HCT116 (cell line): ENCODE data around the gene C1orf115. TPM values are rescaled to one million over a fixed set of nuclear protein-coding genes. Genes with fewer than 3 reads are reported as not detected.

Experiments used
- ATAC-seq: fragments of 200-7000 bp; cut with Tn5 transposase; 2 replicates; pipeline ENCODE4 v1.9.1; 2020; ENCODE audit warnings: mild to moderate bottlenecking, moderate library complexity
- BruUV-seq: library from RNA; stranded (reverse); fragments of 400-500 nt; replicated peaks from 2 replicates; lab custom pipeline; 2021; lab: Mats Ljungman, UMichigan
- CTCF ChIA-PET: fragments of 300-600 bp; sonication (Branson Sonifier 250); formaldehyde crosslinking; loops from one replicate; lab custom pipeline; 2021; ENCODE audit warnings: antibody characterized with exemption; lab: Charles Lee
- POLR2A ChIA-PET: fragments of 300-600, 350-600 bp; sonication (Branson Sonifier 250); formaldehyde crosslinking; loops from one replicate; lab custom pipeline; 2021; ENCODE audit warnings: antibody characterized with exemption; lab: Charles Lee
- RAD21 ChIA-PET, 2 experiments: fragments of 300-600 bp; sonication (Branson Sonifier 250); formaldehyde crosslinking; loops; one replicate each; lab custom pipeline; 2023; ENCODE audit warnings: low total read pairs in 2 of 2; ENCODE audit not compliant: uncharacterized antibody in 2 of 2, unreplicated experiment in 2 of 2, low non-redundant PET in 1 of 2; lab: Charles Lee
- DNase-seq: peaks from one replicate; pipeline ENCODE4 v3.0.0-alpha.2; 2010; ENCODE audit warnings: low read depth, low spot score
- H2AFZ ChIP-seq: fragments of 200-600 bp; shearing (Covaris generic), sonication (generic); 2 replicates; pipeline ENCODE4 v1.6.1; 2017; ENCODE audit warnings: low read depth, mixed run types, mixed read lengths, antibody characterized with exemption, low read length; ENCODE audit not compliant: poor library complexity, severe bottlenecking
- H3K27ac ChIP-seq: 2 replicates; pipeline ENCODE4 v1.5.1; 2012; ENCODE audit warnings: low read depth, low read length
- H3K27me3 ChIP-seq: fragments of 200-600 bp; sonication (generic); 2 replicates; pipeline ENCODE4 v1.6.1; 2016; ENCODE audit warnings: mixed run types, low read length, mixed read lengths; ENCODE audit not compliant: insufficient read depth
- H3K36me3 ChIP-seq, 2 experiments: fragments of 200-500 bp in 1 of 2; fragments of 200-600 bp in 1 of 2; sonication (Bioruptor generic) in 1 of 2; sonication (generic) in 1 of 2; 2 replicates each; pipeline versions ENCODE4 v1.5.1 to v1.6.1; 2014 to 2016; ENCODE audit warnings: low read length in 2 of 2, inconsistent platforms in 1 of 2, mixed read lengths in 1 of 2, mixed run types in 1 of 2; ENCODE audit not compliant: insufficient read depth in 2 of 2, control insufficient read depth in 1 of 2
- H3K4me1 ChIP-seq, 2 experiments: fragments of 200-600 bp in 1 of 2; sonication (generic) in 1 of 2; 2 replicates each; pipeline versions ENCODE4 v1.5.1 to v1.6.1; 2012 to 2017; ENCODE audit warnings: low read length in 2 of 2, inconsistent platforms in 1 of 2, mild to moderate bottlenecking in 1 of 2, mixed read lengths in 1 of 2, mixed run types in 1 of 2, moderate library complexity in 1 of 2; ENCODE audit not compliant: insufficient read depth in 2 of 2, control insufficient read depth in 1 of 2
- H3K4me2 ChIP-seq: fragments of 200-600 bp; sonication (generic); 2 replicates; pipeline ENCODE4 v1.6.1; 2017; ENCODE audit warnings: mixed run types, low read length, mixed read lengths
- H3K4me3 ChIP-seq, 2 experiments: fragments of 200-600 bp in 1 of 2; sonication (generic) in 1 of 2; replicated peaks in 1 of 2; 2 replicates each; pipeline ENCODE4 v1.5.1; 2011 to 2016; ENCODE audit warnings: low read length in 2 of 2, control low read depth in 1 of 2, low read depth in 1 of 2, mild to moderate bottlenecking in 1 of 2, mixed read lengths in 1 of 2, mixed run types in 1 of 2
- H3K79me2 ChIP-seq: fragments of 200-600 bp; sonication (generic); 2 replicates; pipeline ENCODE4 v1.6.1; 2017; ENCODE audit warnings: mild to moderate bottlenecking, mixed run types, low read length, moderate library complexity, mixed read lengths; ENCODE audit not compliant: insufficient read depth
- H3K9ac ChIP-seq: fragments of 200-600 bp; sonication (generic); 2 replicates; pipeline ENCODE4 v1.6.1; 2016; ENCODE audit warnings: low read length, mixed read lengths
- H3K9me2 ChIP-seq: fragments of 200-600 bp; sonication (generic), shearing (Covaris generic); 2 replicates; pipeline ENCODE4 v1.6.1; 2017; ENCODE audit warnings: mixed run types, mild to moderate bottlenecking, moderate library complexity; ENCODE audit not compliant: insufficient read depth
- H3K9me3 ChIP-seq, 2 experiments: fragments of 200-500 bp in 1 of 2; fragments of 200-600 bp in 1 of 2; sonication (Bioruptor generic) in 1 of 2; sonication (generic) in 1 of 2; 2 replicates each; pipeline ENCODE4 v1.6.1; 2014 to 2017; ENCODE audit warnings: low read length in 2 of 2, mixed read lengths in 2 of 2, inconsistent platforms in 1 of 2, low read depth in 1 of 2, mild to moderate bottlenecking in 1 of 2, mixed run types in 1 of 2, moderate library complexity in 1 of 2; ENCODE audit not compliant: control insufficient read depth in 1 of 2, insufficient read depth in 1 of 2
- H4K20me1 ChIP-seq: fragments of 200-600 bp; sonication (generic), shearing (Covaris generic); 2 replicates; pipeline ENCODE4 v1.6.1; 2017; ENCODE audit warnings: mixed run types, mild to moderate bottlenecking, moderate library complexity; ENCODE audit not compliant: insufficient read depth
- CBX3 ChIP-seq: IDR thresholded peaks from 2 replicates; pipeline ENCODE4 v1.6.1; 2012; ENCODE audit warnings: low read depth
- EGR1 ChIP-seq: IDR thresholded peaks from 2 replicates; pipeline ENCODE4 v1.6.1; 2012; ENCODE audit warnings: low read depth
- ELF1 ChIP-seq: IDR thresholded peaks from 2 replicates; pipeline ENCODE4 v1.6.1; 2012; ENCODE audit warnings: low read depth, borderline replicate concordance
- FOSL1 ChIP-seq: IDR thresholded peaks from 2 replicates; pipeline ENCODE4 v1.6.1; 2012; ENCODE audit warnings: low read depth
- POLR2A ChIP-seq: IDR thresholded peaks from 2 replicates; pipeline ENCODE4 v1.7.0; 2011; ENCODE audit warnings: borderline replicate concordance; ENCODE audit not compliant: insufficient read depth, insufficient read length; ENCODE audit errors: extremely low read depth
- POLR2AphosphoS5 ChIP-seq: IDR thresholded peaks from 2 replicates; pipeline ENCODE4 v1.6.1; 2011; ENCODE audit warnings: mild to moderate bottlenecking, low read depth, low read length, moderate library complexity
- RAD21 ChIP-seq: IDR thresholded peaks from 2 replicates; pipeline ENCODE4 v1.6.1; 2012; ENCODE audit warnings: low read depth, mild to moderate bottlenecking
- SIN3A ChIP-seq: IDR thresholded peaks from 2 replicates; pipeline ENCODE4 v1.6.1; 2012; ENCODE audit warnings: low read depth
- SP1 ChIP-seq: IDR thresholded peaks from 2 replicates; pipeline ENCODE4 v1.6.1; 2012; ENCODE audit warnings: low read depth
- SRF ChIP-seq: IDR thresholded peaks from 2 replicates; pipeline ENCODE4 v1.6.1; 2012; ENCODE audit warnings: low read depth
- YY1 ChIP-seq: IDR thresholded peaks from 2 replicates; pipeline ENCODE4 v1.6.1; 2011; ENCODE audit warnings: low read length, low read depth, moderate library complexity, mild to moderate bottlenecking; ENCODE audit not compliant: insufficient replicate concordance; ENCODE audit errors: extremely low read depth
- ZFX ChIP-seq: fragments of 450-650 bp; IDR thresholded peaks from 2 replicates; pipeline ENCODE4 v1.6.1; 2017
- intact Hi-C: fragments of 100-400 bp; cut with micrococcal nuclease; formaldehyde crosslinking; loops from 2 replicates; pipeline ENCODE4 v1.10.0; 2022
- total RNA-seq: library from RNA; stranded (reverse); gene quantifications from one replicate; pipeline ENCODE4 v1.2.1, GENCODE V29; 2021; ENCODE audit not compliant: unreplicated experiment
- TF ChIP-seq, protein P1 (sequence below): IDR thresholded peaks from 2 replicates; pipeline ENCODE4 v1.6.1; 2012
- TF ChIP-seq, protein P2 (sequence below), 3 experiments: fragments of 200-600 bp in 1 of 3; sonication (generic) in 1 of 3; IDR thresholded peaks in 2 of 3; conservative IDR thresholded peaks in 1 of 3; 2 replicates each; pipeline ENCODE4 v1.5.1; 2012 to 2017; ENCODE audit warnings: low read depth in 2 of 3, low read length in 2 of 3, antibody characterized with exemption in 1 of 3, borderline replicate concordance in 1 of 3, control low read depth in 1 of 3, mild to moderate bottlenecking in 1 of 3, mixed read lengths in 1 of 3, mixed run types in 1 of 3, moderate library complexity in 1 of 3; ENCODE audit not compliant: insufficient read depth in 1 of 3
- TF ChIP-seq, protein P3 (sequence below): IDR thresholded peaks from 2 replicates; pipeline ENCODE4 v1.6.1; 2012
- TF ChIP-seq, protein P4 (sequence below): IDR thresholded peaks from 2 replicates; pipeline ENCODE4 v1.6.1; 2011; ENCODE audit warnings: mild to moderate bottlenecking, low read length, moderate library complexity; ENCODE audit not compliant: insufficient replicate concordance; ENCODE audit errors: extremely low read depth

Gene C1orf115
- total RNA-seq, 1 experiment from 2014 or later, result 16.8 TPM

DNA sequence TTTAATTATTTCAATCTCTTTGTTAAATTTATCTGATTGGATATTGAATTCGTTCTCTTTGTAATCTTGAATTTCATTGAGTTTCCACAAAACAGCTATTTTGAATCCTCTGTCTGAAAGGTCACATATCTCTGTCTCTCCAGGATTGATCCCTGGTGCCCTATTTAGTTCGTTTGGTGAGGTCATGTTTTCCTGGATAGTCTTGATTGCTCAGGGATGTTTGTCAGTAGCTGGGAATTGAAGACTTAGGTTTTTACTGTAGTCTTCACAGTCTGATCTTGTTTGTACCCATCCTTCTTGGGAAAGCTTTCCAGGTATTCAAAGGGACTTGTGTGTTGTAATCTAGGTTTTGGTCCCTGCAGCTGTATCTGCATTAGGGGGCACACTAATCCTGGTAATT is 51.2 kb downstream of the C1orf115 start:
- ChIA-PET RAD21 (no interaction called here), POLR2A (no interaction called here), CTCF (interaction anchor here (2.4 kb wide), 1 partner anchor 8 kb away, joined by 9 read pairs; no protein-coding TSS in a partner anchor)
- Histone ChIP-seq H3K4me1 (no peaks in the 10 kb centered on the region), H2AFZ (no peak overlapping the region), H3K27me3 (no peaks in the 10 kb centered on the region), H3K27ac (no peak overlapping the region), H3K9me2 (peaks cover 3% of the 10 kb centered on the region; the same call in 1 of the 2 replicates), H4K20me1 (no peaks in the 10 kb centered on the region), H3K4me2 (no peak overlapping the region), H3K36me3 (no peaks in the 10 kb centered on the region), H3K9ac (no peak overlapping the region), H3K79me2 (no peaks in the 10 kb centered on the region), H3K4me3 (no peak overlapping the region), H3K9me3 (no peaks in the 10 kb centered on the region)
- TF ChIP-seq RAD21, result no peak
- no peak for TF ChIP-seq ZFX
- TF ChIP-seq, protein P1, sequence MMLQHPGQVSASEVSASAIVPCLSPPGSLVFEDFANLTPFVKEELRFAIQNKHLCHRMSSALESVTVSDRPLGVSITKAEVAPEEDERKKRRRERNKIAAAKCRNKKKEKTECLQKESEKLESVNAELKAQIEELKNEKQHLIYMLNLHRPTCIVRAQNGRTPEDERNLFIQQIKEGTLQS, result no peak
- TF ChIP-seq, protein P2, sequence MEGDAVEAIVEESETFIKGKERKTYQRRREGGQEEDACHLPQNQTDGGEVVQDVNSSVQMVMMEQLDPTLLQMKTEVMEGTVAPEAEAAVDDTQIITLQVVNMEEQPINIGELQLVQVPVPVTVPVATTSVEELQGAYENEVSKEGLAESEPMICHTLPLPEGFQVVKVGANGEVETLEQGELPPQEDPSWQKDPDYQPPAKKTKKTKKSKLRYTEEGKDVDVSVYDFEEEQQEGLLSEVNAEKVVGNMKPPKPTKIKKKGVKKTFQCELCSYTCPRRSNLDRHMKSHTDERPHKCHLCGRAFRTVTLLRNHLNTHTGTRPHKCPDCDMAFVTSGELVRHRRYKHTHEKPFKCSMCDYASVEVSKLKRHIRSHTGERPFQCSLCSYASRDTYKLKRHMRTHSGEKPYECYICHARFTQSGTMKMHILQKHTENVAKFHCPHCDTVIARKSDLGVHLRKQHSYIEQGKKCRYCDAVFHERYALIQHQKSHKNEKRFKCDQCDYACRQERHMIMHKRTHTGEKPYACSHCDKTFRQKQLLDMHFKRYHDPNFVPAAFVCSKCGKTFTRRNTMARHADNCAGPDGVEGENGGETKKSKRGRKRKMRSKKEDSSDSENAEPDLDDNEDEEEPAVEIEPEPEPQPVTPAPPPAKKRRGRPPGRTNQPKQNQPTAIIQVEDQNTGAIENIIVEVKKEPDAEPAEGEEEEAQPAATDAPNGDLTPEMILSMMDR (IDR thresholded peaks at IDR 0.05 in 2 of 3, conservative IDR thresholded peaks at IDR 0.05 in 1 of 3; ENCODE audit: borderline replicate concordance in 1 of 3, insufficient read depth in 1 of 3, low read depth in 2 of 3, low read length in 2 of 3), result no peak
- no peak for TF ChIP-seq YY1
- no peak for TF ChIP-seq POLR2A
- ATAC-seq (no peak), DNase-seq (no peak)
- BruUV-seq, result no TSS peak
- intact Hi-C loops, result no loop called here

DNA sequence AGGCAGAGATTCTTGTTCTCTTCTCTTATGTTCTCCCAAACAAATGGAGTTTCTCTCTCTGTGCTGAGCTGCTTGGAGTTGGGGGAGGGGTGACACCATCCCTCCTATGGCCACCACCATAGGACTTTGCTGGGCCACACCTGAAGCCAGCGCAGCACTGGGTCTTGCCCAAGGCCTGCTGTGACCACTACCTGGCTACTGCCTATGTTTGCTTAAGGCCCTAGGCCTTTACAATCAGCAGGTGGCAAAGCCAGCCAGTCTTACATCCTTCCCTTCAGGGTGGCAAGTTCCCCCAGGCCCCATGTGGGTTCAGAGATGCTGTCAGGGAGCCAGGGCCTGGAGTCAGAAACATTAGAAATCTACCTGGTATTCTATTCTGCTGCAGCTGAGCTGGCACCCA is 51.7 kb downstream of the C1orf115 start:
- Histone ChIP-seq H3K4me2 (no peak overlapping the region), H3K4me1 (no peaks in the 10 kb centered on the region), H3K27me3 (no peaks in the 10 kb centered on the region), H2AFZ (no peak overlapping the region), H3K9ac (no peak overlapping the region), H3K36me3 (no peaks in the 10 kb centered on the region), H3K27ac (no peak overlapping the region), H3K4me3 (no peak overlapping the region), H4K20me1 (no peaks in the 10 kb centered on the region), H3K9me3 (no peaks in the 10 kb centered on the region), H3K9me2 (peaks cover 3% of the 10 kb centered on the region; the same call in 1 of the 2 replicates), H3K79me2 (no peaks in the 10 kb centered on the region)
- ChIA-PET RAD21 (no interaction called here), CTCF (interaction anchor here (2.4 kb wide), 1 partner anchor 9 kb away, joined by 9 read pairs; no protein-coding TSS in a partner anchor), POLR2A (no interaction called here)
- intact Hi-C loops, result no loop called here
- DNase-seq (no peak), ATAC-seq (no peak)
- BruUV-seq, result no TSS peak
- TF ChIP-seq ZFX (no peak), ELF1 (no peak), CBX3 (no peak), POLR2A (no peak), SRF (no peak), YY1 (no peak), SIN3A (no peak), SP1 (no peak), POLR2AphosphoS5 (no peak), EGR1 (no peak), FOSL1 (no peak)
- TF ChIP-seq, protein P3, sequence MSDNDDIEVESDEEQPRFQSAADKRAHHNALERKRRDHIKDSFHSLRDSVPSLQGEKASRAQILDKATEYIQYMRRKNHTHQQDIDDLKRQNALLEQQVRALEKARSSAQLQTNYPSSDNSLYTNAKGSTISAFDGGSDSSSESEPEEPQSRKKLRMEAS, result no peak
- TF ChIP-seq, protein P1, result no peak
- TF ChIP-seq, protein P4, sequence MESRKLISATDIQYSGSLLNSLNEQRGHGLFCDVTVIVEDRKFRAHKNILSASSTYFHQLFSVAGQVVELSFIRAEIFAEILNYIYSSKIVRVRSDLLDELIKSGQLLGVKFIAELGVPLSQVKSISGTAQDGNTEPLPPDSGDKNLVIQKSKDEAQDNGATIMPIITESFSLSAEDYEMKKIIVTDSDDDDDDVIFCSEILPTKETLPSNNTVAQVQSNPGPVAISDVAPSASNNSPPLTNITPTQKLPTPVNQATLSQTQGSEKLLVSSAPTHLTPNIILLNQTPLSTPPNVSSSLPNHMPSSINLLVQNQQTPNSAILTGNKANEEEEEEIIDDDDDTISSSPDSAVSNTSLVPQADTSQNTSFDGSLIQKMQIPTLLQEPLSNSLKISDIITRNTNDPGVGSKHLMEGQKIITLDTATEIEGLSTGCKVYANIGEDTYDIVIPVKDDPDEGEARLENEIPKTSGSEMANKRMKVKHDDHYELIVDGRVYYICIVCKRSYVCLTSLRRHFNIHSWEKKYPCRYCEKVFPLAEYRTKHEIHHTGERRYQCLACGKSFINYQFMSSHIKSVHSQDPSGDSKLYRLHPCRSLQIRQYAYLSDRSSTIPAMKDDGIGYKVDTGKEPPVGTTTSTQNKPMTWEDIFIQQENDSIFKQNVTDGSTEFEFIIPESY, result no peak
